HPDE6-E6E7 (cell line): ENCODE data around the gene NFIB.
A peak's percentile ranks its signal among the peaks of the same experiment; 100 is the strongest.

ENCODE experiments used
- DNase-seq: peaks from one replicate; pipeline ENCODE4 v3.0.0; 2011; ENCODE audit warnings: missing footprints; ENCODE audit errors: extremely low spot score

The NFIB gene

DNA sequence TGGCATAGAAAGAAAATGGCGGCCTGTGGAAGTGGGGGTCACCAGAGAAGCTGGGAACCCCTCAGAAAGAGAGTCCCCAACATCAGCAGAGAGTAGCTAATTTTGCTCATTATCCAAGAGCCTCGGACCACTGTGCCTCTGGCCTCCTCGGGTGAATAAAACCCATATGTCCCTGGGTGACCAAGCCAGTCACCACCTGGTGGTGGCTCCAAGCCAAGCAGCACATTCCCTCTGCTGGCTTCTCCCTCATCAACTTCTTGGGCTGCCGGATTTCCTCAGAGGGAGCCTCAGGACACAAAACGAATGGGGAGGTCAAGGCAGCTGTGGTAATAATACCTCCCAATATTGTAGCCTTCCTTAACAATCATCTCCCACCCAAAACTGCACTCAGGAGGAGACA is 242.5 kb downstream of the NFIB start:
- DNase-seq = no peak

DNA sequence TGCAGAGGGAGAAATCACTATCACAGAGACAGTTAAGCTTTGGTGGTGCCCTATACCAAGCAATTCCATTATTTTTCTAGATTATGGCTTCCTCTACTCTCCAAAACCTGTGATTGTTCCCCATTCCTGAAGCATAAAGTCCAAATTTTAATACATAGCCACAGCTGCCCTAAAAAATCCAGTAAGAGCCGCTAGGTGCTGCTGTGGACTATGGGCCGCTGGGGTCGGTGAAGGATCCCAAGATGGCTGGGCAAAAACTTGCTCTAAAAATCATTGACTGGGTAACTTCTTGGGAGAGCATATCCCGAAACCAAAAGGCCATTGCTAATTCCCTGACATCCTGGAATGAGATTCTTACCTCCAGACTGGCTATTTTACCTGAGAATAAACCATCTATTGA is 245.3 kb downstream of the NFIB start:
- DNase-seq = no peak

DNA sequence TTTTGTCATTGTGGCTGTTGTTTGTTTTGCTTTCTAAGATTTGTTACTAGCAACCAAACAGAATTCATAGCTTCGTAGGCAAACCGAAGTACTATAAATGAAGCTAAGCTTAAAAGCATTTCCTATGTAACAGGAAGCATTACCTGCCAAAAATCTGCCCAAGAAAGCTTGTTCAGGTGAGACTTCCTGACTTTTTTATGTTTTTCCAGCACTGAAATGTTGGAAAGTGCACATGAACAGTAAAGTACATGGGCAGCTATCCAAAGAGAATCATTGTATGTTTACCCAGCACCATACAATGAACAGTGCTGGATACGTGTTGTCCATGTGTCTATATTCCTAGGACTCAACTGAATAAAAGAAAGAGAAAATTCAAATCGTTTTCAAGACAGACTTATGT is 247.1 kb downstream of the NFIB start:
- no peak for DNase-seq

DNA sequence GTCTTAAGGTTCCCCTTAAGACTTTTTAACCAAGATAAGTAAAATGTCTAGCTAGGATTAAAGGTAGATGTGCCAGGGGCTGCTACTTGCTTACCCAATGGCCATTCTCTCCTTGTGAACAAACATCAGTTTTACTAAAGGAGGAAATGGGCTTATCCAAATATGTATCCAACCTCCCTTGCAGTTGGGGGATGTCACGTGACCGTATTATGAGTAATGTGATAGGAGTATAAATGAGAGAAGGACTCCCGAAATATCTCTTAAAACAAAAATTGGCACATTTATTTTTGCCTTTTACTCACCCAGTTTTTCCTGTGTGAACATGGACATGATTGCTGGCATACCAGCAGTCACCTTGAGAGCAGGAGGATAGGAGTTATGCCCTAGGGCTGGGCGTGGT is 247.9 kb downstream of the NFIB start:
- no peak for DNase-seq

DNA sequence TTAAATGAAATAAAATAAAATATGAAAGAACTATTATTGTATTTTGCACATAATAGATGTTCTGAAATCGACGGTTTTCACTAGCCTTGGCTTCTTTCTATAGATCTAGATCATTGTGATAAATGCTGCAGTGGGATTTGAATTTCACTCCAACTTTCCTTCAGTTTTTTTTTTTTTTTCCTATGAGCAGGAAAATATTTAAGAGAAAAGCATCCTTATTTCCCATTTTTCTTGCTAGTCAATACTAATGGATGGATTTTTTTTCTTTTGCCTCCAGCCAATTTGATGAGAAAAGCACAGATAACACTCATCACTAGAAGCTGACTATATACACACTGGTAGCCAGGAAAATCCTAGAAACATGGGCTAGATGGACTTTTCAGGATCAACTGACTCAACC is 249.0 kb downstream of the NFIB start:
- DNase-seq = no peak

GRCh38 chr9:14063756-14064155 is 250.2 kb downstream of the NFIB start:
- no peak for DNase-seq

DNA sequence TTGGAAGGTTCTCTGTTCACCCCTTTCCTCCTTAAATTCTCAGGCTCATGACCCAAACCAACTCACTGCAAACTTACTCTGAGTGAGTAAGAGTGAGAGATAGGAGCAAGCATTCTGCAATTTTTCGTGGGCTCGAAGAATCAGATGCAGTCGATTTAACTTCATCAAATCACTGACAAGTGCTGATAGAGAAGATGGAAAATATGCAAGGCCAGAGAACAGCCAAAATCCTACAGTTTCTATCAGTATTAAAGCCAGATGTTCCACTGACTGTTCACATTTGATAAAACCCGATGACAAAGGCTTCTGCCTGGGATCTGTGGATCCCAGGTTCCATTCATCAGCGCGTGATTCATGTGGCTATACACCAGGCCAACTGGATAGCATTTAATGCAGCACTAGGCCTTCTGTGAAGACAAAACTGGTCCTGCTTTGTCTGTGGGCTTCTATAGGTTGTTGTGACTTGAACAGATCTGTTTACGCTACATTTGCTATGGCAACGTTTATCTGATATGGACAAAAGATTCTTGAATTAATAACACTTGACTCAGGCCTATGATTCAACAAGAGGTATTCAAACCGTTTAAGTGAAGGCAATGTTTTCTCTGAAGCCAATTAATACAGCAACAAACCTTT is 251.2 kb downstream of the NFIB start:
- DNase-seq = peak; percentile 72

DNA sequence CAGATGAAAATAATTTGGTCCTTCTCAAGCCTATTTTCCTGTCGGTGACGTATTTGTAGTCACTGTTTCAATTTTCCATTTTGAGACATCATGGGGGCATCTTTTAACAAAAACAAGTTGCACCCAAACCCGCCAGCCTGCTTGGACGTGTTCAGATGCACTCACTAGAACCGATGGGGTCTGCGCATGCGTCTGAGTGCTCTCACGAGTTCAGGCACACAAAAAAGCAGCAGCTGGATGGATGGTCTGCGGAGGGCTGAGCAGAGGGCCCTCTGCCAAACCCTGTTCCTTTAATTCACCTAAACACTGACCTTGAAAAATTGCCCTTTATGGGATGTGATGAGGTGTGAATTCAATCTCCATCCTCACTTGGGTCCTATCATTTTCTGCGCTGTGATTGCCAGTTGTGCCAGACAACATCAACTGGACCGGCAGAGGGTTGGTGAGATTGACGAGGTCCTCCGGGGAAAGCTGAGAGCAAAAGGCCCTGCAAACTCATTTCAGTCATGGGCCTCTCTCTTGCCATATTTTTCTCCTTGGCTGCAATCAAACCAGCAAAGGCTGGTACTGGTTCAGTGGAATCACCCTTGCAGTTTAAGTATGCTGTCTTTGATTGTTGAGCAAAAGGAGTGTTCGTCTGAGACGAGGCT is 251.9 kb downstream of the NFIB start:
- no peak for DNase-seq

DNA sequence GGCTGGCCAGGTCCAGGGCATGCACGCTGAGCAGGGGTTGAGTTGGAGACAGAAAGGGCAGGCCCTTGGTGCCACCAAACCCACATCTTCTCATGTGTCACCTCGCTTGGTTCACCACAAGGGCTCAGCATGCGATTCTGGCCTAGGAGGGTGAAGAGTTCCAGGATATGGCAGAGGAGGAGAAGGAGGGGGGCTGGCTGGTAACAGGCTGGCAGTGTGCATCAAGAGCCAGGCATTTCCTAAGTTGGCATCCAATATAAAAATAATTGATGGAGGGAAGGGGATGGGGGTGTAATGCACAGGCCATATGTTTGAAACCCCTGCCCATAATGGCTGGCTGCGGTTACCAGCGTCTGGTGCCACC is 255.6 kb downstream of the NFIB start:
- DNase-seq = no peak

- DNase-seq = no peak
These were observed 256.3 kb downstream of the NFIB start for GRCh38 chr9:14057368-14058324.

GRCh38 chr9:14056316-14056861 is 257.6 kb downstream of the NFIB start:
- DNase-seq = no peak

DNA sequence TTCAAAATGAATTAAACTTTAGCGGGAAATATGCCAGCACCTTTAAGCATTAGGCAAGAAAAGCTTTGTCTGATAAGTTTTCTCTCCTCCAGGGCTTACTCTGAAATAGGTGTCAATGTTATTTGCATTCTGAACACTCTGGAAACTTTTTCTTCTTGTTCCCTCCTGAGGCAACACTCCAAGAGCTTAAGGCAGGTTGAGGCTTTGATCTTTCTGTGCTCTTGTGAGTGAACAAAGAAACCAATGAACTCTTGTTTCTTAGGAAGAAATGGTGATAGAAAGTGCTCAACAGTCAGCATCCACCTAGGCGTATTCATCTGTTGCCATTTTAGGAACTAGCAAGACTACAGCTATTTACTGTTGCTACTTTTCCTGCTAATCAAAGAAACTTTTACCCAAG is 259.8 kb downstream of the NFIB start:
- DNase-seq = no peak

- DNase-seq = no peak
These were observed 261.6 kb downstream of the NFIB start for GRCh38 chr9:14052359-14052758.

DNA sequence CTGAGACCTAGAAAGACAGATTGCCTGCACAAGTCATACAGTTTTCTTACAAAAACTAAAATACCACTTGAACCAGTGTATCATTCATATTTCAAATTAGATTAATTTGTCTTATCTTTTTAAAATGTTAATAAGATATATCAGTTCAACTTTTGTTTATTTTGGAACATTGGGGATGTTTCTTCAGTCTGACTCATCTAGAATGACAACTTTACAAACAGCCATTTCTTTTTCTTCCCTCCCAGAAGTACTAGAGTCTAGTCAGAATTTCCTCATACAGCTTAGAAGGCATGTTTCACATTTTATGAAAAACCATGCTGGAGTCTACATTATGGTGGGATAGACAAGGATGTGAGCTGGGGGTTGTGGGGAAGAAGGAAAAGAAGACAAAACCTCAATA is 262.5 kb downstream of the NFIB start:
- DNase-seq = no peak

- DNase-seq = no peak
These were observed 270.5 kb downstream of the NFIB start for GRCh38 chr9:14043483-14043882.

- DNase-seq = no peak
These were observed 276.6 kb downstream of the NFIB start for GRCh38 chr9:14037331-14037730.

- no peak for DNase-seq
These were observed 280.9 kb downstream of the NFIB start for GRCh38 chr9:14033067-14033466.
